Lower leg skin (tissue), 3 donors: Measurements from ENCODE around the gene TBC1D13.

Experiments used
- CTCF ChIP-seq, 3 donors: fragments of 450-650 bp; IDR thresholded peaks; one replicate each; pipeline ENCODE4 v1.5.1; 2016; ENCODE audit warnings: antibody characterized with exemption in 3 of 3, mild to moderate bottlenecking in 3 of 3, moderate library complexity in 2 of 3
- POLR2A ChIP-seq, 2 donors: fragments of 450-650 bp; IDR thresholded peaks; one replicate each; pipeline ENCODE4 v1.6.1; 2016 to 2017; ENCODE audit warnings: antibody characterized with exemption in 2 of 2, mild to moderate bottlenecking in 1 of 2, moderate library complexity in 1 of 2

DNA sequence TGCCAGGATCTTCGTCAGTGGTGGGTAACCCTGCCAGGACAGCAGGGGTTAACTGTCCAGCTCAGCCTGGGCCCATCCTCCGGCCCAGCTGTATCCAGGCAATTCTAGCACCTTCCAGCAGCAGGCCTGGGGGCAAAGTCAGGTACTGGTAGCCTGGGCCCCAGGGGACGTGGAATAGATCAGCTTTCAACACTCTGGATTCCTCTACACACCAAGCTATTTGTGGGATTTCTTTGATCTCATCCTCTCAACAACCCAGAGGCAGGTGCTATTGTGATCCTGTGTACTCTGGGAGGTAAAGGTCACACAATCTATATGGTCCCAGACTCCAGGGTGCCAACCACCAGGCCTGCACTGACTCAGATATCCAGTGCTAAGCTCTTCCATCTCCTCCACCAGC is 51.3 kb downstream of the TBC1D13 start:
- TF ChIP-seq POLR2A (IDR thresholded peaks at IDR 0.05) (no peak), CTCF (IDR thresholded peaks at IDR 0.05) (no peak)
